ENCODE results near the gene SBNO2.

The SBNO2 gene

GRCh38 chr19:1103132-1103707 is 70.8 kb downstream of the SBNO2 start:
- DNase-seq (ENCODE audit: low spot score): no peak
- in situ Hi-C loops (cut with MboI; ENCODE audit: low sequenced_read_pairs, unreplicated experiment): no loop called here
- TF ChIP-seq, protein P1, sequence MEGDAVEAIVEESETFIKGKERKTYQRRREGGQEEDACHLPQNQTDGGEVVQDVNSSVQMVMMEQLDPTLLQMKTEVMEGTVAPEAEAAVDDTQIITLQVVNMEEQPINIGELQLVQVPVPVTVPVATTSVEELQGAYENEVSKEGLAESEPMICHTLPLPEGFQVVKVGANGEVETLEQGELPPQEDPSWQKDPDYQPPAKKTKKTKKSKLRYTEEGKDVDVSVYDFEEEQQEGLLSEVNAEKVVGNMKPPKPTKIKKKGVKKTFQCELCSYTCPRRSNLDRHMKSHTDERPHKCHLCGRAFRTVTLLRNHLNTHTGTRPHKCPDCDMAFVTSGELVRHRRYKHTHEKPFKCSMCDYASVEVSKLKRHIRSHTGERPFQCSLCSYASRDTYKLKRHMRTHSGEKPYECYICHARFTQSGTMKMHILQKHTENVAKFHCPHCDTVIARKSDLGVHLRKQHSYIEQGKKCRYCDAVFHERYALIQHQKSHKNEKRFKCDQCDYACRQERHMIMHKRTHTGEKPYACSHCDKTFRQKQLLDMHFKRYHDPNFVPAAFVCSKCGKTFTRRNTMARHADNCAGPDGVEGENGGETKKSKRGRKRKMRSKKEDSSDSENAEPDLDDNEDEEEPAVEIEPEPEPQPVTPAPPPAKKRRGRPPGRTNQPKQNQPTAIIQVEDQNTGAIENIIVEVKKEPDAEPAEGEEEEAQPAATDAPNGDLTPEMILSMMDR (IDR thresholded peaks at IDR 0.05; ENCODE audit: borderline replicate concordance, control extremely low read depth, extremely low read depth, insufficient read depth, missing control alignments): no peak

- in situ Hi-C loops (cut with MboI; ENCODE audit: low sequenced_read_pairs, unreplicated experiment): no loop called here
- DNase-seq (ENCODE audit: low spot score): no peak
- TF ChIP-seq, protein P1 (IDR thresholded peaks at IDR 0.05; ENCODE audit: borderline replicate concordance, control extremely low read depth, extremely low read depth, insufficient read depth, missing control alignments): no peak
Measured at GRCh38 chr19:1102407-1103131, 71.5 kb downstream of the SBNO2 start.

GRCh38 chr19:1101337-1101698 is 72.8 kb downstream of the SBNO2 start:
- no peak for DNase-seq (ENCODE audit: low spot score)
- in situ Hi-C loops (cut with MboI; ENCODE audit: low sequenced_read_pairs, unreplicated experiment): no loop called here
- TF ChIP-seq, protein P1 (IDR thresholded peaks at IDR 0.05; ENCODE audit: borderline replicate concordance, control extremely low read depth, extremely low read depth, insufficient read depth, missing control alignments): no peak

DNA sequence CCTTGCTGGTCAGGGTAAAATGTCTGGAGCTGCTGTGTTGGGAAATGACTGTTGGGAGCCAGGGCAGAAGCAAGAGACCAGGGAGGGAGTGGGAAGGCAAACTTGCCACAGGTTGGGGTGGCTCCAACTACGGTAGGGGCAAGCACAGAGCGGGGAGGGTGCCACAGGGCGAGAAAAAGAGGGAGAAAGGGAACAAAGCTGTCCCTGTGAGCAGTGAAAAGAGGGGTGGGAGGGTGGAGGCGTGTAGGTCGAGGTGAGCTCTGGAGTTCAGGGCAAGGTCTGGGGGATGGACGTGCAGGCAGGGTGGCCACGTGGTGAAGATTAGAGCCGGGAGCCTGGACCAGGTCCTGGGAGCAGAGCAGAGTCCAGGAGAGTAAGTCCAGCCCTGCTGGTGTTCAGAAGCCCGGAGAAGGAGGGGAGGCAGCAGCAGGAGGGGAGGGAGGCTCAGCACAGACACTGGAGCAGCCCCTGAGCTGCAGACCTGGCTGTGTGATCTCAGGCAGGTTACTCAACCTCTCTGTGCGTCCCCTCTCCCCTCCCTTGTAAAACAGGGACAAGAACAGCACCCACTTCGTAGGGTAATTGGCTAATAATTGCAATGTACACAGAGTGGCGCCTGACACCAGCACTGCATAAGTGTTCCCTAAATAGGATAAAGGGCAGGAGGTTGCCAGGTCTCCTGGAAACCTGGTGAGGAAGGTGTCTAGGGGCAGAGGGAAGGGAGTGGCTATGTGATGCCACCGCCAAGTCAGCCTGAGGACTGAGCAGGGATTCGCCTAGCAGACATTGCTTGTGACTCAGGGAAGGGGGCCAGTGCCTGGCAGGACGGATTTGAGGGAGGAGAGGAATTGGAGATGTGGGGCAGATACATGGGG is 75.7 kb downstream of the SBNO2 start:
- TF ChIP-seq, protein P1 (IDR thresholded peaks at IDR 0.05; ENCODE audit: borderline replicate concordance, control extremely low read depth, extremely low read depth, insufficient read depth, missing control alignments): no peak
- no peak for DNase-seq (ENCODE audit: low spot score)
- in situ Hi-C loops (cut with MboI; ENCODE audit: low sequenced_read_pairs, unreplicated experiment): no loop called here

DNA sequence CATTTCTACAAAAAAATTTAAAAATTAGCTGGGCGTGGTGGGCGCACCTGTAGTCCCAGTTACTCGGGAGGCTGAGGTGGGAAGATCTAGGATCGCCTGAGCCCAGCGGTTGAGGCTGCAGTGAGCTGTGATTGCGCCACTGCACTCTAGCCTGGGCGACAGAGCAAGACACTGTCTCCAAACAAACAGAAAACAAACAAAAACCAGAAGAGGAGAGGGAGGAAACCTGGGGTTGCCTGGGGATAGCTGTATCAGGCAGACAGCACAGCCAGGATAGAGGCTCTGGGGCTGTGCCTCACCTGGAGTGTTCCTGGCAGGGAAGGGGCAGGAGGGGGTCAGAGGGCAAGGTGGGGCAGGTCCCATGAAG is 76.3 kb downstream of the SBNO2 start:
- TF ChIP-seq, protein P1 (IDR thresholded peaks at IDR 0.05; ENCODE audit: borderline replicate concordance, control extremely low read depth, extremely low read depth, insufficient read depth, missing control alignments): no peak
- no peak for DNase-seq (ENCODE audit: low spot score)
- in situ Hi-C loops (cut with MboI; ENCODE audit: low sequenced_read_pairs, unreplicated experiment): no loop called here

GRCh38 chr19:1094978-1095701 is 78.9 kb downstream of the SBNO2 start, which contains the start of gene POLR2E:
TSS of gene POLR2E (minus strand) at chr19:1095375. CDS start at chr19:1095315, 60 bp downstream.
- peak; percentile 97 for DNase-seq (ENCODE audit: low spot score)
- TF ChIP-seq, protein P1 (IDR thresholded peaks at IDR 0.05; ENCODE audit: borderline replicate concordance, control extremely low read depth, extremely low read depth, insufficient read depth, missing control alignments): no peak
- in situ Hi-C loops (cut with MboI; ENCODE audit: low sequenced_read_pairs, unreplicated experiment): no loop called here
